ENCODE results near the gene ANO3. TPM values are rescaled to one million over a fixed set of nuclear protein-coding genes. Genes with fewer than 3 reads are reported as not detected.
"Not testable (repeated sequence)": the region's sequence is repeated elsewhere in the genome, so short reads cannot be mapped to it uniquely, and the experiment has no call there.

The ANO3 gene
- total RNA-seq = not detected
- polyA plus RNA-seq = not detected
- total RNA-seq = 0 reads per million in 6 experiments

DNA sequence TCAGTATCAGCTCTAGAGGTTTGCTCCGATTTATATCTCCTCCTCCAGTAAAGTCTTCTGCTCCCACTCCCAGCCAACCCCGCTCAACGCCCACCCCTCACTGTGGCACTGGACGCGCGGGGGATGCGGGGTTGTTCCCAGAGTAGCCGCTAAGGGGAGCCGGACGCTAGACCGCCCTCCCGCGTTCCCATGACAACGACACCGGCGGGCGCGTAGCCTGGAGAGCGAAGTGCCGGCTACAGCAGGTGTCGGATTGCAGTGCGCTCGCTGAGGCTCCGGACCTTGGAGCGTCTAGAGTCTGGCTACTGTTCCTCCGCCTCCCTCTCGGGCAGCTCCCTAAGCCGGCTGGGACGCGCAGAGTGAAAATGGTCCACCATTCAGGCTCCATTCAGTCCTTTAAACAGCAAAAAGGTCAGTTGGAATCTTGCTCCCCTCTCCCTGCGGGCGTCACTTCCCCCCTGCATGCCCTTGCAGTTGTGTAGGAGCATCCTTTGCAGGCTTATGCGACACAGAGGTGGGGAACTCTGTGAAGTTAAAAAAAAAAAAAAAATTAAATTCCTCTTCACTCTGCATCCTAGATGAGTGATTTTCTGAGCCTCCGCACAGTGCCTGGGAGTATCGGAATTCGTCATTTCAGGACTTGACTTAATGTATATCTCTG, at the start of gene ANO3:
TSS of gene ANO3 (plus strand) at position 220 of the 661 bp plus-strand sequence. CDS start at position 366, 146 bp downstream.
- DNase-seq = no peak
- H3K27me3 Mint-ChIP-seq = peaks cover 4 to 23% (median 11%) of the 10 kb centered on the region in 5 donors
- POLR2A ChIA-PET = no interaction called here
- no peak for ATAC-seq
- no peaks in the 10 kb centered on the region for H3K4me1 Mint-ChIP-seq
- H3K36me3 Mint-ChIP-seq = peaks cover 0 to 7% (median 0%) of the 10 kb centered on the region in 3 donors
- H3K9me3 Mint-ChIP-seq = peaks cover 0 to 14% (median 1%) of the 10 kb centered on the region in 9 donors
- no peak within 1 kb of the TSS for H3K4me3 Mint-ChIP-seq
- no peak within 1 kb of the TSS for H3K27ac Mint-ChIP-seq

GRCh38 chr11:26283852-26284408, 48.0 kb upstream of the ANO3 start:
- peaks cover 3 to 12% (median 6%) of the 10 kb centered on the region in 4 donors for H3K4me1 Mint-ChIP-seq
- DNase-seq = no peak
- H3K36me3 Mint-ChIP-seq = no peaks in the 10 kb centered on the region
- no peak for ATAC-seq
- peak overlapping the region in 1 of 10 donors; percentile 3 for H3K27ac Mint-ChIP-seq
- H3K27me3 Mint-ChIP-seq = peaks cover 4 to 27% (median 8%) of the 10 kb centered on the region in 5 donors
- H3K9me3 Mint-ChIP-seq = no peaks in the 10 kb centered on the region
- POLR2A ChIA-PET = no interaction called here
- peak overlapping the region; percentile 7 to 67 (median 37) for H3K4me3 Mint-ChIP-seq

- Mint-ChIP-seq H3K27ac (no peak overlapping the region), H3K4me1 (peaks cover 3 to 12% (median 6%) of the 10 kb centered on the region in 4 donors), H3K27me3 (peaks cover 2 to 16% (median 5%) of the 10 kb centered on the region in 5 donors), H3K36me3 (no peaks in the 10 kb centered on the region), H3K4me3 (no peak overlapping the region), H3K9me3 (no peaks in the 10 kb centered on the region)
- DNase-seq (no peak), ATAC-seq (no peak)
- POLR2A ChIA-PET = no interaction called here
Measured at GRCh38 chr11:26285608-26286007, 46.3 kb upstream of the ANO3 start.

DNA sequence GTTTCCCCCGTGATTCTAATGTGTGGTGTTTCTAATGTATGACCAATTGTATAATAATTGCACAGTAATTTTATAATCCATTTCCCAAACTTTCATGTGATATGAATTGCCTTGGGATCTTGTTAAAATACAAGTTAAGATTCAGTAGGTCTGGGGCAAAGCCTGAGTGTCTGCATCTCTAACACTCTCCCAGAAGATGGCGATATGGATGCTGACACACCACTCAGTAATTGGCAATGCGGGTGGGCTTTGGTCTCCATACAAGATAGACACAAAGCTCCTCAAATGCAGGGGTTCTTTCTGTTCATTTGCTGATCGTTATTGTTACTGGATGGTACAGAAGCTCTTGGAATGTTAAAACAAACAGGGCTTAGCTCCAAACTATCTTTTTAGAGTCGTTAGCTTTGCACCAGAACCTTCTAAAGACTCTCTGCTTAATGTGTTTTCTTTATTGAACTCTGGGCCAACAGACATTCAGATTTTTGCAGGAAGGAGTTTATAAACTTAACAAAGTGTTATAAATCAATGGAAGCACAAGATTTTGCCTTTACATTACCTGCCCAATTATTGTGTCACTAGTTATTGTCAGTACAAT, 45.4 kb upstream of the ANO3 start:
- POLR2A ChIA-PET = no interaction called here
- H3K4me1 Mint-ChIP-seq = peaks cover 3 to 12% (median 6%) of the 10 kb centered on the region in 4 donors
- ATAC-seq (no peak), DNase-seq (no peak)
- no peaks in the 10 kb centered on the region for H3K9me3 Mint-ChIP-seq
- H3K27ac Mint-ChIP-seq = no peak overlapping the region
- H3K36me3 Mint-ChIP-seq = no peaks in the 10 kb centered on the region
- H3K4me3 Mint-ChIP-seq = no peak overlapping the region
- H3K27me3 Mint-ChIP-seq = peaks cover 2 to 12% (median 5%) of the 10 kb centered on the region in 5 donors

DNA sequence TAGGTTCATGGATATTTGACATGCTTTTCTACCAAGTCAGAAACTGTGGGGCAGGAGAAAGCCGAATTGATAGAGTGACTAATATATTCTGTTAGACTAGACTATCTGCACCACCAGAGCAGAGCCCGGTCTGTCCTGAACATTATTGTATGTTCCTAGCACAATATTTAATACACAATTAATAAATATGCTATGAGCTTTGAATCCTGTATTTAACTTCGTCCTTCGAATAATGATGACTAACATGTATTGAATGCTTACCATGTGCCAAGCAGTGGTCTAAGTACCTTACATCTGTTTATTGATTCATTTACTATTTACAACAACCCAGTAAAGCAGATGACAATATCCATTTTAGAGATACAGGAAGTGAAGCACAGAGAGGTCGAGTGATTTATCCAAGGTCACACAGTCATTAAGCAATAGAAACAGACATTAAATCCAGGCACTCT, 44.8 kb upstream of the ANO3 start:
- Mint-ChIP-seq H3K36me3 (no peaks in the 10 kb centered on the region), H3K4me1 (peaks cover 3 to 12% (median 6%) of the 10 kb centered on the region in 4 donors), H3K27ac (no peak overlapping the region), H3K27me3 (peaks cover 2 to 12% (median 8%) of the 10 kb centered on the region in 5 donors), H3K4me3 (no peak overlapping the region), H3K9me3 (peaks cover 0 to 3% (median 0%) of the 10 kb centered on the region in 9 donors)
- ATAC-seq (no peak), DNase-seq (no peak)
- POLR2A ChIA-PET = no interaction called here

- H3K36me3 Mint-ChIP-seq = no peaks in the 10 kb centered on the region
- POLR2A ChIA-PET = no interaction called here
- DNase-seq = no peak
- H3K4me1 Mint-ChIP-seq = no peaks in the 10 kb centered on the region
- H3K27me3 Mint-ChIP-seq = peaks cover 1 to 7% (median 3%) of the 10 kb centered on the region in 5 donors
- no peak overlapping the region for H3K4me3 Mint-ChIP-seq
- H3K9me3 Mint-ChIP-seq = no peaks in the 10 kb centered on the region
- no peak for ATAC-seq
- no peak overlapping the region for H3K27ac Mint-ChIP-seq
Measured at GRCh38 chr11:26297189-26297975, 34.5 kb upstream of the ANO3 start.

GRCh38 chr11:26316372-26316771, 15.6 kb upstream of the ANO3 start:
- H3K27ac Mint-ChIP-seq, DNase-seq, H3K9me3 Mint-ChIP-seq, POLR2A ChIA-PET, H3K27me3 Mint-ChIP-seq, ATAC-seq, H3K36me3 Mint-ChIP-seq, H3K4me1 Mint-ChIP-seq, H3K4me3 Mint-ChIP-seq: not testable (repeated sequence)

- Mint-ChIP-seq H3K27ac (no peak overlapping the region), H3K27me3 (no peaks in the 10 kb centered on the region), H3K4me1 (no peaks in the 10 kb centered on the region), H3K36me3 (no peaks in the 10 kb centered on the region), H3K9me3 (peaks cover 0 to 2% (median 0%) of the 10 kb centered on the region in 9 donors), H3K4me3 (no peak overlapping the region)
- POLR2A ChIA-PET = no interaction called here
- ATAC-seq (no peak), DNase-seq (no peak)
Measured at GRCh38 chr11:26319906-26320305, 12.0 kb upstream of the ANO3 start.

DNA sequence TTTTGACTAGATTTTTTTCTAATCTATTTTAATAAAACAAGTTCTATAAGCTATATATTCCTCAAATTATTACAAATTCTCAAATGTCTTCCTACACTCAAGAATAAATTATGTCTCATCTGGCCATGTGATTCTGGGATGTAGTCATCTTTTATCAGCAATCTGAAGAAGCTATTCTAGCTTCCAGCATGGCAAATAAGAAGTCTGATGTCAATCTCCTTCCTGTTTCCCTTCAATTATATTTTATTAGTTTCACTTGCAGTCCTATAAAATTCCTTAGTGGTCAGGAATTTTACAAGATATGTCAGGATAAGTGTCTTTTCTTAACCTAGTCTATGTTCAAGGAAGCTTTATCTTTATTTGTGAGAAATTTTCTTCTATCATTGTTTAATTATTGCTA, 10.4 kb upstream of the ANO3 start:
- Mint-ChIP-seq H3K27ac (no peak overlapping the region), H3K4me1 (no peaks in the 10 kb centered on the region), H3K27me3 (no peaks in the 10 kb centered on the region), H3K36me3 (no peaks in the 10 kb centered on the region), H3K9me3 (peaks cover 0 to 2% (median 0%) of the 10 kb centered on the region in 9 donors), H3K4me3 (no peak overlapping the region)
- POLR2A ChIA-PET = no interaction called here
- ATAC-seq (no peak), DNase-seq (no peak)

- Mint-ChIP-seq H3K4me3 (no peak overlapping the region), H3K9me3 (peaks cover 0 to 3% (median 0%) of the 10 kb centered on the region in 9 donors), H3K36me3 (no peaks in the 10 kb centered on the region), H3K27me3 (no peaks in the 10 kb centered on the region), H3K27ac (no peak overlapping the region), H3K4me1 (no peaks in the 10 kb centered on the region)
- no peak for ATAC-seq
- DNase-seq = no peak
- POLR2A ChIA-PET = no interaction called here
Measured at GRCh38 chr11:26322335-26323067, 9.4 kb upstream of the ANO3 start.

DNA sequence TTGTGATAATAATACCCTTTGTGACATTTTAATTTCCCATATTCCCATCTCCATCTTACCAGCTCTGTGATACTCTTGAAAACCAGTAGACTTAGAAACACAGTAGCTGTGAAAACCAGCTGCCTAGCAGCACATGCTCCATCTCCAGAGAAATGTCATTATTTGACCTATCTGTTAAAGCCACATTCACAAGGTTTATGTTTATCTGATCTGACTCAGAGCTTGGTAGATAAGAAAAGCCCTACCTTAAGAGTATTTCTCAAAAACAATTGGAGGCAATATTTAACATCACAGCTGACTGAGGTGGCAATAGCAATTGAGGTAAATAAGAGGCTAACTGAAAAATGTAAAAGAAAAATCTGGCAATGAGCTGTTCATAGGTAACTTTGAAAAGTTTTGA, 8.1 kb upstream of the ANO3 start:
- DNase-seq (no peak), ATAC-seq (no peak)
- H3K36me3 Mint-ChIP-seq = no peaks in the 10 kb centered on the region
- no peaks in the 10 kb centered on the region for H3K4me1 Mint-ChIP-seq
- no peak overlapping the region for H3K4me3 Mint-ChIP-seq
- H3K27ac Mint-ChIP-seq = no peak overlapping the region
- peaks cover 0 to 3% (median 0%) of the 10 kb centered on the region in 9 donors for H3K9me3 Mint-ChIP-seq
- POLR2A ChIA-PET = no interaction called here
- H3K27me3 Mint-ChIP-seq = no peaks in the 10 kb centered on the region

- ATAC-seq (no peak), DNase-seq (no peak)
- Mint-ChIP-seq H3K27ac (no peak overlapping the region), H3K4me3 (no peak overlapping the region), H3K4me1 (no peaks in the 10 kb centered on the region), H3K27me3 (no peaks in the 10 kb centered on the region), H3K36me3 (no peaks in the 10 kb centered on the region), H3K9me3 (peaks cover 0 to 3% (median 0%) of the 10 kb centered on the region in 9 donors)
- POLR2A ChIA-PET = no interaction called here
Measured at GRCh38 chr11:26324270-26324669, 7.7 kb upstream of the ANO3 start.
